ENCODE measurements around the gene TAF11.
"Not testable (repeated sequence)": the region's sequence is repeated elsewhere in the genome, so short reads cannot be mapped to it uniquely, and the experiment has no call there.

The TAF11 gene

GRCh38 chr6:34904990-34905613 is 17.3 kb upstream of the TAF11 start:
- DNase-seq: no peak

DNA sequence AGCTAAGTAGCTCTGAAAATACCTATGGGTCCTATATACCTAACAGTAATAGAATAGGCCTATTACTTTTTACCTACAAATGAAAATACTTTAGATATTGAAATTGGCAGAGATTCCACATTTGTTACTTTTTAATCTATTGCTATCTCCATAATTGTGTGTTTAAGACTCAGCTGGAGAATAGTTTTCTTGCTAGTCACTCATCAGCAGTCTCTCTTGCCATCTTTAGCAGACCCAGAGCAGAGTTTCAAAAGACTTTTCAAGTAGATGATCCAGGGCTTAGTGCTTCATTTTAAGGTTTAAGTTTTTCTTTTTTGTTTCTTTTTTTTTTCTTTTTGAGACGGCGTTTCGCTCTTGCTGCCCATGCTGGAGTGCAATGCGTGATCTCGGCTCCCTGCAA is 14.1 kb upstream of the TAF11 start:
- DNase-seq: no peak

DNA sequence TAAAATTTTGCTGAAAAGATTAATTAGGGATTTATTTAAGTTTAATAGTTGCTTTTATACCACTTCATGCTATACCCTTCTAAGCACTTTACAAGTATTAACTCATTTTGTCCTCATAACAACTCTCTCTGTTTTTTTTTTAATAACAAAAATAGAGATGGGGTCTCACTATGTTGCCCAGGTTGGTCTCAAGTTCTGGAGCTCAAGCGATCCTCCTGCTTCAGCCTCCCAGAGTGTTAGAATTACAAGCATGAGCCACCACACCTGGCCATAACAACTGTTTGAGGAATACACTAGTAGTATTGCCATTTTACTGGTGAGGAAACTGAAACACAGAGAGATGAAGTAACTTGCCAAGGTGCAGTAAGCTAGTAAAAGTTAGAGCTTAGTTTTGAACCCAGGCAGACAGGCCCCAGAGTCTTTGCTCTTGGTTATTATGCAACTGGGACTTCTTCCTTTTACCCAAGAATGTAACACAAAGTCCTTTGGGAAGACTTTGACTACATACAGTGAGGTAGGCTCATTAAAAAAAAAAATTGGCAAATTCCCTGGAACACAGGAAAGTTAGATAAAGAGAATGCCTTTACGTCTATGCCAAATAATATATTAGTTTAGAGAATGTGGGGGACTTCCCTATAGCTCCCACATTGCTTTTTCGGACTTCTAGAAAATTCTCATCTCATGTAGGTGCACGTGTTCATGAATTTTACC is 12.6 kb upstream of the TAF11 start:
- DNase-seq: no peak

GRCh38 chr6:34899748-34900147 is 11.9 kb upstream of the TAF11 start:
- DNase-seq: not testable (repeated sequence)

DNA sequence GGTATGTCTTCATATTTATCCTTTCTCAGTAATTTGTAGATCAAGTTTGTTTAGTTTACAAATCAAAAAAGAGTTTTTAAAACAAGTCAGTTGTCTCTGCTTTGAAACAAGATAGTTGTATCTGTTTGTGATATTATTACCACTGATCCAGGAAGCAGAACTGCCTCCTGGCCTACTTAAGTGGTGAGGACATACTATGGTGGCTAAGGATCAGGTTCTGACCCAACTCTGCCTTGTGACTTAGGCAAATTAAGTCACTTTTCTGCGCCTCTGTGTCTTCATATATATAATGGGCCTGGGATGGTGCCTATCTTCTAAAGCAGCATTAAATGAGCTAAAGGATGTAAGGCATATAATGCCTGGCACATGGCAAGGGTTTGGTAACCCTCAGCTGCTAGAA is 9.9 kb upstream of the TAF11 start:
- no peak for DNase-seq

- no peak for DNase-seq
Observed at GRCh38 chr6:34897130-34897529, 9.3 kb upstream of the TAF11 start.

- DNase-seq: no peak
Observed at GRCh38 chr6:34894693-34895092, 6.9 kb upstream of the TAF11 start.

GRCh38 chr6:34891296-34891695 is 3.5 kb upstream of the TAF11 start:
- DNase-seq: no peak

GRCh38 chr6:34890533-34890925 is 2.7 kb upstream of the TAF11 start:
- no peak for DNase-seq

- peak; percentile 92 for DNase-seq
Observed at GRCh38 chr6:34888874-34889555, 1.2 kb upstream of the TAF11 start, which contains the start of gene ANKS1A. Gene ANKS1A (plus strand): TSS chr6:34889255. CDS start chr6:34889403, 148 bp downstream.

DNA sequence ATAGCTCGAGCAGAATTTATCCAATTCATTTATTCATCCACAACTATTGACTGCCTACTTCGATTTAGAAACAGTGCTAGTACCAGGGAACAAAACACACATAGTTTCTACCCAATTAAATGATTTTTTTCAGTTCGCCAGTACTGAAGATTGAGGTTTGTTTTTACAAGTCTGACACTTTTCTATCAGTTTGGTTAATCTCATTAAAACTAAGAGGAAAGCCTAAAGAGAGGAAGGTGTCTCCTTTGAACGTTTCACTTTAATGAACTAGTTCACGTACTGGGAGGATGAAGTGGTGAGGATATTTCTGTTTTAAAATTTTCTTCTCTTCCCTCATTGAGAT is 643 bp upstream of the TAF11 start:
- no peak for DNase-seq

- not testable (repeated sequence) for DNase-seq
Observed at GRCh38 chr6:34885837-34886236, 2.0 kb downstream of the TAF11 start.

DNA sequence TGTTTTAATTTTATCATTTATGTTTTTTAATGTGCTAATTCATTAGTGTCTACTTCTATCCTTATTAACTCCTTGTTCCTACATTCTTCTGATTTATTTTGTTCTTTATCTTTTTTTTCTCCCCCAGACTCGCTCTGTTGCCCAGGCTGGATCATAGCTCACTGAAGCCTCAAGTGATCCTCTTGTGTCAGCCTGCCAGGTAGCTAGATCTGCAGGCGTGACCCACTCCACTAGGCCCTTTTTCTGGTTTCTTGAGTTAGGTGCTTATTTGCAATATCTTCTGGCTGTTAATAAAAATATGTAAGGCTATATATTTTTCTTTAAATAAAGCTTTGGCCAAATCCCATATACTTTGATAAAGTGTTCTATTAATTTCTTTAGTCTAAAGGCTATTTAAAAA is 2.8 kb downstream of the TAF11 start:
- no peak for DNase-seq

DNA sequence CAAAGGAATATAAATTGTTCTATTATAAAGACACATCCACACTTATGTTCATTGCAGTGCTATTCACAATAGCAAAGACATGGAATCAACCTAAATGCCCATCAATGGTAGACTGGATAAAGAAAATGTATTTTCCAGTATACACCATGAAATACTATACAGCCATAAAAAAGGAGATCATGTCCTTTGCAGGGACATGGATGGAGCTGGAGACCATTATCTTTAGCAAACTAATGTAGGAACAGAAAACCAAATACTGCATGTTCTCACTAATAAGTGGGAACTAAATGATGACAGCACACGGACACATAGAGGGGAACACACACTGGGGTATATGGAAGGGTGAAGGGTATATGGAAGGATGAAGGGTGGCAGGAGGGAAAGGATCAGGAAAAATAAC is 3.8 kb downstream of the TAF11 start:
- not testable (repeated sequence) for DNase-seq

GRCh38 chr6:34877869-34878485 is 9.9 kb downstream of the TAF11 start:
- DNase-seq: no peak

- DNase-seq: no peak
Observed at GRCh38 chr6:34877259-34877658, 10.6 kb downstream of the TAF11 start.

GRCh38 chr6:34876472-34876871 is 11.4 kb downstream of the TAF11 start:
- no peak for DNase-seq

DNA sequence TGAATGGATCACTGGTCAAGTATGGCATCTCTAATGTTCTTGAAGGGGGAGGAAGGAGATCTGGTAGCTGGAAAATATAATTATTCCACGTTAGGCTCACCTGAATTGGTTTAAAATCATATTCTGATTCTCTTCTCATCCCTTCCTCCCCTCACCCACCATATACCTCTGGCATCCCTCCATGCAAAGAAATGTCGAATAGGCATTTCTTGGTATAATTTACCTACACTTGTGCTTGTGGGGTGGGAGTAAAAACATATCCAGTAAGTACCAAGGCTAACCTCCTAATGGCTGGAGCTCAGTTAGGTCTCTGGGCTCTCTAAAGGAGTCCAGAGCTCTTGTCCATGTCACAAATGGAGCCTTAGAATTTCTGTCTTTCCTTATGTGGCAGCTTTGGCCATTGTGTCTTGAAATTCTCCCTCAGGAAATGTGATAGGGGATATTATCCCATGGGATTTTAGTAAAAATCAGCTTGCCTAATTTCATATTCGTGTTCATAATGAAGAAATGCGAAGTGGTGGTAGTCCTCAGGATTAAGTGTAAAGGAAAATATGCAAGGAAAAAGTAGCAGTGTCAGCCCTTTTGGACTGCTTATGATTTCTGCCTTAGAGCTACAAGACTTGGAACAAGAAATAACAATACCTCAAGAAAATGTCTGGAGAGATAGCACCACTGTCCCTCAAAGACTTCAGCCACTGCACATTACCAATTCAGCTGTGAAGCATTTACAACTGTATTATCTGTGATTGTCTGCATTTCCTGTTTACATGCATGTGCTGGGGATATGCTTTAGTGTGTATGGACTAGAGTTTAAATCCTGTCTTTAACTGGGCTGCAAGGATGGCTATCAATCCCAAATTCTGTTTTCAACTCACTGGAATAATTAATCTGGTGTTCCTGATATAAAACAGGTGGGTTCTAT is 12.3 kb downstream of the TAF11 start:
- DNase-seq: no peak

GRCh38 chr6:34872332-34872731 is 15.5 kb downstream of the TAF11 start:
- DNase-seq: no peak

- DNase-seq: no peak
Observed at GRCh38 chr6:34871853-34872252, 16.0 kb downstream of the TAF11 start.

GRCh38 chr6:34867484-34867883 is 20.4 kb downstream of the TAF11 start:
- no peak for DNase-seq

DNA sequence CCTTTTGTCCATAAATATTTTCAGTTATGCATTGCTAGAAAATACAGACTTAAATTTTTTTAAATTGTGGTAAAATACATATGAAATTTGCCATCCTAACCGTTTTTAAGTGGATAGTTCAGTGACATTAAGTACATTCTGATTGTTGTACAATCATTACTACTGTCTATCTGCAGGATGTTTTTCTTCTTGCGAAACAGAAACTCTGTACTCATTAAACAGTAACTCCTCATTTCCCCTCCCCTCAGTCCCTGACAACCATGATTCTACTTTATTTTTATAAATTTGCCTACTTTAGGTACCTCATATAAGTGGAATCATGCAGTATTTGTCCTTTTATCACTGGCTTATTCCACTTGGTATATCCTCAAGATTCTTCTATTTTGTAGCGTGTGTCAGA is 21.3 kb downstream of the TAF11 start:
- DNase-seq: no peak

DNA sequence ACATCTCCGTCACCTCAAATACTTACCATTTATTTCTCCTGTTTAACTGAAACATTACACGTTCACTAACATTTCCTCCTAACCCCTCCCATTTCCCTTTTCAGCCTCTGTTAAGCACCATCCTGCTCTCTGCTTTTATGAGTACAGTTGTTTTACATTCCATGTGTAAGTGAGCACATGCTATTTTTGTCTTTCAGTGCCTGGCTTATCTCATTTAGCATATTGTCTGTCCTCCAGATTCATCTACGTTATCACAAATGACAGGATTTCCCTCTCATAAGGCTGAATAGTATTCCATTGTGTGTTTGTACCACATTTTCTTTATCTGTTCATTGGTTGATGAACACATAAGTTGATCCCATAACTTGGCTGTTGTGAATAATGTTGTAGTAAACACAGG is 22.7 kb downstream of the TAF11 start:
- no peak for DNase-seq

All from activated CD4-positive, alpha-beta T cell treated with anti-CD3 and anti-CD28 coated beads, Interleukin-2, amount 50 U/mL, for 1 hour (primary cell).